H9 (cell line): Measurements from ENCODE around the gene ZCWPW1. TPM values are rescaled to one million over a fixed set of nuclear protein-coding genes. Genes with fewer than 3 reads are reported as not detected.

Experiments used
- DNase-seq: peaks from one replicate; pipeline ENCODE4 v3.0.0-alpha.2; 2017
- H2AFZ ChIP-seq: one replicate; pipeline ENCODE4 v1.6.1; 2013; ENCODE audit warnings: mild to moderate bottlenecking, low read length, control low read depth, moderate library complexity
- H2AK5ac ChIP-seq: 2 replicates; pipeline ENCODE4 v1.6.1; 2013; ENCODE audit warnings: low read length, control low read depth, mixed read lengths; ENCODE audit not compliant: insufficient read length
- H2BK120ac ChIP-seq: one replicate; pipeline ENCODE4 v1.6.1; 2013; ENCODE audit warnings: low read depth, mild to moderate bottlenecking, low read length, control low read depth, inconsistent platforms; ENCODE audit not compliant: poor library complexity, severe bottlenecking
- H2BK12ac ChIP-seq: 2 replicates; pipeline ENCODE4 v1.6.1; 2013; ENCODE audit warnings: low read length, control low read depth, mixed read lengths, low read depth; ENCODE audit not compliant: insufficient read length
- H2BK15ac ChIP-seq: 2 replicates; pipeline ENCODE4 v1.6.1; 2013; ENCODE audit warnings: low read depth, low read length, control low read depth
- H2BK20ac ChIP-seq: one replicate; pipeline ENCODE4 v1.6.1; 2013; ENCODE audit warnings: low read depth, mild to moderate bottlenecking, low read length, control low read depth, inconsistent platforms; ENCODE audit not compliant: poor library complexity, severe bottlenecking
- H2BK5ac ChIP-seq: 2 replicates; pipeline ENCODE4 v1.6.1; 2013; ENCODE audit warnings: low read length, control low read depth, mixed read lengths; ENCODE audit not compliant: insufficient read length
- H3K14ac ChIP-seq: 2 replicates; pipeline ENCODE4 v1.6.1; 2013; ENCODE audit warnings: low read length, control low read depth; ENCODE audit not compliant: insufficient read depth
- H3K18ac ChIP-seq: 2 replicates; pipeline ENCODE4 v1.6.1; 2013; ENCODE audit warnings: low read depth, mild to moderate bottlenecking, mixed read lengths, low read length, control low read depth; ENCODE audit not compliant: insufficient read length
- H3K23ac ChIP-seq: 2 replicates; pipeline ENCODE4 v1.6.1; 2013; ENCODE audit warnings: low read length, control low read depth, mixed read lengths, low read depth; ENCODE audit not compliant: insufficient read length
- H3K23me2 ChIP-seq: 2 replicates; pipeline ENCODE4 v1.6.1; 2013; ENCODE audit warnings: low read depth, mild to moderate bottlenecking, mixed read lengths, low read length, control low read depth; ENCODE audit not compliant: insufficient read length, poor library complexity, severe bottlenecking
- H3K27ac ChIP-seq: 2 replicates; pipeline ENCODE4 v1.5.1; 2013; ENCODE audit warnings: low read length, control low read depth, mixed read lengths, low read depth; ENCODE audit not compliant: insufficient read length
- H3K27me3 ChIP-seq: 2 replicates; pipeline ENCODE4 v1.6.1; 2013; ENCODE audit warnings: low read length, control low read depth, inconsistent platforms; ENCODE audit not compliant: insufficient read depth
- H3K4ac ChIP-seq: 2 replicates; pipeline ENCODE4 v1.6.1; 2013; ENCODE audit warnings: low read depth, mild to moderate bottlenecking, control low read depth, inconsistent platforms, low read length, moderate library complexity
- H3K4me1 ChIP-seq: 2 replicates; pipeline ENCODE4 v1.6.1; 2013; ENCODE audit warnings: low read length, control low read depth, inconsistent platforms; ENCODE audit not compliant: insufficient read depth
- H3K4me2 ChIP-seq: 2 replicates; pipeline ENCODE4 v1.6.1; 2013; ENCODE audit warnings: low read length, control low read depth, mixed read lengths; ENCODE audit not compliant: insufficient read length, insufficient read depth
- H3K56ac ChIP-seq: 2 replicates; pipeline ENCODE4 v1.6.1; 2013; ENCODE audit warnings: low read depth, mild to moderate bottlenecking, mixed read lengths, low read length, control low read depth; ENCODE audit not compliant: insufficient read length
- H3K79me1 ChIP-seq: 2 replicates; pipeline ENCODE4 v1.6.1; 2013; ENCODE audit warnings: low read depth, mild to moderate bottlenecking, moderate library complexity, low read length, control low read depth, inconsistent platforms; ENCODE audit not compliant: insufficient read depth, poor library complexity, severe bottlenecking
- H3K79me2 ChIP-seq: 2 replicates; pipeline ENCODE4 v1.6.1; 2013; ENCODE audit warnings: low read length, control low read depth, inconsistent platforms; ENCODE audit not compliant: insufficient read depth
- H3K9ac ChIP-seq: 2 replicates; pipeline ENCODE4 v1.6.1; 2013; ENCODE audit warnings: low read length, control low read depth, mixed read lengths; ENCODE audit not compliant: insufficient read length; ENCODE audit errors: extremely low read depth
- H3K9me3 ChIP-seq: one replicate; pipeline ENCODE4 v1.6.1; 2013; ENCODE audit warnings: low read depth, low read length, inconsistent platforms; ENCODE audit not compliant: control insufficient read depth
- H3T11ph ChIP-seq: one replicate; pipeline ENCODE4 v1.6.1; 2013; ENCODE audit warnings: mild to moderate bottlenecking, low read length, control low read depth, inconsistent platforms
- H4K20me1 ChIP-seq: one replicate; pipeline ENCODE4 v1.6.1; 2013; ENCODE audit not compliant: control insufficient read depth, insufficient read length, insufficient read depth
- H4K5ac ChIP-seq: 2 replicates; pipeline ENCODE4 v1.6.1; 2013; ENCODE audit warnings: low read depth, mild to moderate bottlenecking, mixed read lengths, low read length, control low read depth; ENCODE audit not compliant: insufficient read length
- H4K8ac ChIP-seq: replicated peaks from 2 replicates; pipeline ENCODE4 v1.6.1; 2013; ENCODE audit warnings: low read length, control low read depth, mixed read lengths, low read depth; ENCODE audit not compliant: insufficient read length
- H4K91ac ChIP-seq: 2 replicates; pipeline ENCODE4 v1.6.1; 2013; ENCODE audit warnings: low read depth, mild to moderate bottlenecking, moderate library complexity, mixed read lengths, low read length, control low read depth; ENCODE audit not compliant: insufficient read length
- H3K27ac Mint-ChIP-seq, 3 experiments: 2 replicates in 2 of 3; 3 replicates in 1 of 3; pipeline ENCODE4 v1.8.0; 2020 to 2021; ENCODE audit warnings: mixed read lengths in 3 of 3, mild to moderate bottlenecking in 1 of 3, moderate library complexity in 1 of 3
- H3K27me3 Mint-ChIP-seq: 2 replicates; pipeline ENCODE4 v1.8.0; 2021; ENCODE audit warnings: low read depth, mild to moderate bottlenecking, moderate library complexity, mixed read lengths
- H3K36me3 Mint-ChIP-seq, 3 experiments: 2 replicates in 2 of 3; 3 replicates in 1 of 3; pipeline ENCODE4 v1.8.0; 2020 to 2021; ENCODE audit warnings: low read depth in 3 of 3, mixed read lengths in 3 of 3; ENCODE audit not compliant: insufficient read depth in 1 of 3
- H3K4me1 Mint-ChIP-seq, 2 experiments: 2 replicates each; pipeline ENCODE4 v1.8.0; 2020; ENCODE audit warnings: mixed read lengths in 2 of 2
- H3K4me3 Mint-ChIP-seq, 2 experiments: 2 replicates in 1 of 2; 3 replicates in 1 of 2; pipeline ENCODE4 v1.8.0; 2020 to 2021; ENCODE audit warnings: mild to moderate bottlenecking in 2 of 2, mixed read lengths in 2 of 2, moderate library complexity in 1 of 2
- H3K9me3 Mint-ChIP-seq, 2 experiments: 2 replicates in 1 of 2; 3 replicates in 1 of 2; pipeline ENCODE4 v1.8.0; 2020; ENCODE audit warnings: mild to moderate bottlenecking in 2 of 2, mixed read lengths in 2 of 2, moderate library complexity in 1 of 2
- CTCF ChIP-seq: fragments of 200-600 bp; sonication (generic); conservative IDR thresholded peaks from 3 replicates; pipeline ENCODE4 v1.8.0; 2021; ENCODE audit warnings: antibody characterized with exemption, mild to moderate bottlenecking
- WGBS: extraction: QIAGEN DNeasy Blood & Tissue Kit; methylation state at CpG from one replicate; pipeline ENCODE4 v1.1.7; 2013; ENCODE audit warnings: missing lambda C conversion rate, low lambda C conversion rate, mixed read lengths; ENCODE audit not compliant: insufficient read length; ENCODE audit errors: extremely low coverage; 5-methylcytosine and 5-hydroxymethylcytosine counted together
- total RNA-seq: library from RNA; stranded (reverse); gene quantifications from 2 replicates; pipeline ENCODE4 v1.2.1, GENCODE V29; 2021

ZCWPW1 gene
- total RNA-seq, 1 experiment from 2014 or later, result 1.1 TPM

GRCh38 chr7:100467638-100468373 is 39.3 kb upstream of the ZCWPW1 start:
- H3K4me2 ChIP-seq, result no peak overlapping the region
- H3K18ac ChIP-seq, result no peak overlapping the region
- no peak overlapping the region for H4K5ac ChIP-seq
- H3K9me3 ChIP-seq, result no peaks in the 10 kb centered on the region
- no peak for TF ChIP-seq CTCF
- H3K23ac ChIP-seq, result no peak overlapping the region
- no peak overlapping the region for H2BK15ac ChIP-seq
- H3K27ac ChIP-seq, result no peak overlapping the region
- no peak overlapping the region for H3T11ph ChIP-seq
- H2AK5ac ChIP-seq, result no peak overlapping the region
- no peaks in the 10 kb centered on the region for H3K27me3 ChIP-seq
- Mint-ChIP-seq H3K4me1 (peaks cover 10 to 19% of the 10 kb centered on the region in 2 experiments), H3K27me3 (peaks cover 7% of the 10 kb centered on the region), H3K36me3 (peaks cover 0 to 3% (median 0%) of the 10 kb centered on the region in 3 experiments; a peak in 1 of 7 replicates), H3K4me3 (no peak overlapping the region), H3K27ac (peak overlapping the region in 1 of 3 experiments; percentile 62; a peak in 1 of 7 replicates), H3K9me3 (no peaks in the 10 kb centered on the region)
- H3K9ac ChIP-seq, result no peak overlapping the region
- H4K20me1 ChIP-seq, result peaks cover 4% of the 10 kb centered on the region
- no peaks in the 10 kb centered on the region for H3K4me1 ChIP-seq
- H2BK5ac ChIP-seq, result no peak overlapping the region
- H2AFZ ChIP-seq, result no peak overlapping the region
- no peak overlapping the region for H3K14ac ChIP-seq
- no peak overlapping the region for H3K56ac ChIP-seq
- no peak overlapping the region for H2BK120ac ChIP-seq
- H4K91ac ChIP-seq, result no peak overlapping the region
- no peak for DNase-seq
- no peak overlapping the region for H2BK12ac ChIP-seq
- no peaks in the 10 kb centered on the region for H3K79me2 ChIP-seq
- H3K4ac ChIP-seq, result no peak overlapping the region
- no CpG with 5 or more reads among the region's 22 CpGs for WGBS
- no peaks in the 10 kb centered on the region for H3K79me1 ChIP-seq
- no peak overlapping the region for H2BK20ac ChIP-seq
- H4K8ac ChIP-seq, result no peak overlapping the region
- no peaks in the 10 kb centered on the region for H3K23me2 ChIP-seq
